Measurements from ENCODE around the gene CLEC16A. TPM values are rescaled to one million over a fixed set of nuclear protein-coding genes. Genes with fewer than 3 reads are reported as not detected.

Gene CLEC16A
- total RNA-seq, 3 donors from 2014 or later = 20.0 to 35.3 (median 33.1) TPM

- Histone ChIP-seq H3K36me3 (no peaks in the 10 kb centered on the region), H3K27ac (no peak overlapping the region), H3K9me3 (no peaks in the 10 kb centered on the region), H3K4me1 (no peaks in the 10 kb centered on the region), H3K4me3 (no peak overlapping the region), H3K27me3 (no peaks in the 10 kb centered on the region)
- TF ChIP-seq, protein P1, sequence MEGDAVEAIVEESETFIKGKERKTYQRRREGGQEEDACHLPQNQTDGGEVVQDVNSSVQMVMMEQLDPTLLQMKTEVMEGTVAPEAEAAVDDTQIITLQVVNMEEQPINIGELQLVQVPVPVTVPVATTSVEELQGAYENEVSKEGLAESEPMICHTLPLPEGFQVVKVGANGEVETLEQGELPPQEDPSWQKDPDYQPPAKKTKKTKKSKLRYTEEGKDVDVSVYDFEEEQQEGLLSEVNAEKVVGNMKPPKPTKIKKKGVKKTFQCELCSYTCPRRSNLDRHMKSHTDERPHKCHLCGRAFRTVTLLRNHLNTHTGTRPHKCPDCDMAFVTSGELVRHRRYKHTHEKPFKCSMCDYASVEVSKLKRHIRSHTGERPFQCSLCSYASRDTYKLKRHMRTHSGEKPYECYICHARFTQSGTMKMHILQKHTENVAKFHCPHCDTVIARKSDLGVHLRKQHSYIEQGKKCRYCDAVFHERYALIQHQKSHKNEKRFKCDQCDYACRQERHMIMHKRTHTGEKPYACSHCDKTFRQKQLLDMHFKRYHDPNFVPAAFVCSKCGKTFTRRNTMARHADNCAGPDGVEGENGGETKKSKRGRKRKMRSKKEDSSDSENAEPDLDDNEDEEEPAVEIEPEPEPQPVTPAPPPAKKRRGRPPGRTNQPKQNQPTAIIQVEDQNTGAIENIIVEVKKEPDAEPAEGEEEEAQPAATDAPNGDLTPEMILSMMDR (IDR thresholded peaks at IDR 0.05) = no peak
- no peak for TF ChIP-seq POLR2AphosphoS5 (IDR thresholded peaks at IDR 0.05)
- TF ChIP-seq POLR2A (IDR thresholded peaks at IDR 0.05) = no peak
- no peak for DNase-seq (ENCODE audit: low spot score in 2 of 2)
- intact Hi-C loops (cut with DNase I; ENCODE audit: low total_unique reads) = no loop called here
Observed at GRCh38 chr16:10916534-10916933, 27.8 kb upstream of the CLEC16A start.

DNA sequence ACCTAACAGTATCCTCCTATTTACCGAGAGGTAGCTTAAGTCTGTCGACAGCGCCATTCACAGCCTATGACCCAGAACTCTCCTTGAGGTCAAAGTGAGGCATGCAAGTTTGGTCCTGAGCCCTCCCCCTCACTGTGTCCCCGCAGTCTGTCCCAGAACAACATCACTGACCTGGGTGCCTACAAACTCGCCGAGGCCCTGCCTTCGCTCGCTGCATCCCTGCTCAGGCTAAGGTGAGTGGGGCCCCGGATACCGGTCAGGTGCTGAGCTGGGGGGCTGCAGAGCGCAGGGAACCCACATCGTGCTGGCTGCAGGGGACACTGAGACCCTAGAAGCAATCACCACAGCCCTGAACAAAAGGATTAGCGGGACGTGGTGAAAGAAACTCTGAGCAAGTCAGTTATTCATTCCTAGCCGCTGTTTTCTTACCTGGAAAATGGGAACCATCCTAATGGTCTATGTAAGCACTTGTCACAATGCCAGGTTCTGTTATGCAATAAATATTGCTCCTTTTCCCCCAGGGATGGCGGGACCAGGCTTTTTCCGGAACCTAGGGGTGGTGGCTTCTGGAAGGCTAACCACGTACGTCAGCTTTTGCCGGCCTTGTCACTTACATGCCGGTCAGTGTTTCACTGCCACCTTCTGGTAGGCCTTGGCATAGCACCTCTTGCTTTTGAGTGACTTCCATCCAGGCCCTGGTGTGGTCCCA, 25.9 kb upstream of the CLEC16A start:
- Histone ChIP-seq H3K4me3 (no peak overlapping the region), H3K27me3 (no peaks in the 10 kb centered on the region), H3K36me3 (no peaks in the 10 kb centered on the region), H3K27ac (peak overlapping the region in 1 of 2 donors; percentile 73), H3K9me3 (no peaks in the 10 kb centered on the region), H3K4me1 (no peaks in the 10 kb centered on the region)
- peak; percentile 88 to 93 for DNase-seq (ENCODE audit: low spot score in 2 of 2)
- TF ChIP-seq POLR2A (IDR thresholded peaks at IDR 0.05) (no peak), POLR2AphosphoS5 (IDR thresholded peaks at IDR 0.05) (peak; percentile 42 to 74 (median 73))
- TF ChIP-seq, protein P1 (IDR thresholded peaks at IDR 0.05) = peak; percentile 83 to 93 (median 91)
- intact Hi-C loops (cut with DNase I; ENCODE audit: low total_unique reads) = no loop called here

DNA sequence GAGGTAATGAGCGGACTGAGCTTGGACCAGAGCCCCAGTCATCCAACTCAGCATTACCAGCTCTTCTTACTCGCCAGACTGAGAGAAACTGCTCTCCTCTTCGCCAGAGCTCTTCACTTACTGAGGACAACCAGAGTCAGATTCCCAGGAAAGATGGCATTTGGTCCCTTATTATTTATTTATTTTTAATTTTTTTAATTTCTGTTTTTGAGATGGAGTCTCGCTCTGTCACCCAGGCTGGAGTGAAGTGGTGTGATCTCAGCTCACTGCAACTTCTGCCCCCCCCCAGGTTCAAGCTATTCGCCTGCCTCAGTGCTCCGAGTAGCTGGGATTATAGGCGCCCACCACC, 25.4 kb upstream of the CLEC16A start:
- intact Hi-C loops (cut with DNase I; ENCODE audit: low total_unique reads) = no loop called here
- no peaks in the 10 kb centered on the region for H3K27me3 ChIP-seq
- H3K36me3 ChIP-seq = no peaks in the 10 kb centered on the region
- DNase-seq (ENCODE audit: low spot score in 2 of 2) = no peak
- H3K9me3 ChIP-seq = no peaks in the 10 kb centered on the region
- no peaks in the 10 kb centered on the region for H3K4me1 ChIP-seq
- no peak overlapping the region for H3K4me3 ChIP-seq
- TF ChIP-seq, protein P1 (IDR thresholded peaks at IDR 0.05) = peak in 1 of 3 donors; percentile 2
- no peak for TF ChIP-seq POLR2AphosphoS5 (IDR thresholded peaks at IDR 0.05)
- H3K27ac ChIP-seq = no peak overlapping the region

DNA sequence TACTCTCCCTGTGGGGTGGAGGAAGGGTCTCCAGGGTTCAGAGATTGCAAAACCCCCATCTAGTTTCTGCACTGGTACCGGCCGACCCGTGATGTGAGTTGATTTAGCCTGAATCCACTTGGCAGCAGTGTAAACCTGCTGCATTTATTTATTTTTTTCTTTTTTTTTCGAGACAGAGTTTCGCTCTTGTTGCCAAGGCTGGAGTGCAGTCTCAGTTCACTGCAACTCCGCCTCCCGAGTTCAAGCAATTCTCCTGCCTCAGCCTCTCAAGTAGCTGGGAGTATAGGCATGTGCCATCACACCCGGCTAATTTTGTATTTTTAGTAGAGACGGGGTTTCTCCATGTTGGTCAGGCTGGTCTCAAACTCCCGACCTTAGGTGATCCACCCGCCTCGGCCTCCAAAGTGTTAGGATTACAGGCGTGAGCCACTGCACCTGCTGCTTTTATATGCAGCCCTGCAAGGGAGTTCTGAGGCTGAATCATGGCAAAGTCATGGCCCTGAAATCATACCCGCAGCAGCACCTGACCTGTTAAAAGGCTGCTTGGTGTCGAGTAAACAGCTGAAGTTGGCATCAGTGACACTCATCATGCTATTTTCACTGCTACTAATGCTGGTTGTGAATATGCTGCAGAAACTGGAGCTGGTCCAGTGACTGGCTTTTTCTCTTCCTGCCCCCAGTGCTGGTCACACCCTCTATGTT, 23.5 kb upstream of the CLEC16A start:
- no peak for DNase-seq (ENCODE audit: low spot score in 2 of 2)
- Histone ChIP-seq H3K9me3 (no peaks in the 10 kb centered on the region), H3K4me1 (no peaks in the 10 kb centered on the region), H3K36me3 (no peaks in the 10 kb centered on the region), H3K27ac (no peak overlapping the region), H3K4me3 (no peak overlapping the region), H3K27me3 (no peaks in the 10 kb centered on the region)
- intact Hi-C loops (cut with DNase I; ENCODE audit: low total_unique reads) = no loop called here
- TF ChIP-seq POLR2AphosphoS5 (IDR thresholded peaks at IDR 0.05) = no peak
- TF ChIP-seq POLR2A (IDR thresholded peaks at IDR 0.05) = no peak
- TF ChIP-seq, protein P1 (IDR thresholded peaks at IDR 0.05) = no peak

All from breast epithelium (tissue), 4 donors.